SHP77 treated with DMSO at 0.1 percent for 48 hours (cell line): Measurements from ENCODE around the gene HFM1.

Experiments
- DNase-seq: peaks from one replicate; lab custom pipeline; 2025; lab: John Stamatoyannopoulos, UW

HFM1 gene

DNA sequence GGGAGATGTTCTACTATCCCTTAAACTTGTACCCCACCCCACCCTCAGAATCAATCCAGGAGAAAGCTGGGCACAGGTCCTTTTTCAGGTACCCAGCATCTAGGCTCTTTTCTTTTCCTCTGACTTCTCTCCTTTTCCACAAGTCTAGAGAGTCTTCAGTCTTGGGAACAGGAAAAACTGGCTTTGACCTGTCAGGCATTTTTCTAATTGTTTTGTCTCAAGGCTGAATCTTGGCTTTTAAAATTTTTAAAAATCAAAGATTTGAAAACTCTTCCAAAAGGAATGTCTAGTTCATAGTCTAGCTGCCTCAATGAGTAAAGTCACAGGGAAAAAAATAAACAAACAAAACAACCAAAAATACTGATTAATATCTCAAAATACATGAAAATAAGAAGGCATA, 161.5 kb downstream of the HFM1 start:
- DNase-seq, result no peak

DNA sequence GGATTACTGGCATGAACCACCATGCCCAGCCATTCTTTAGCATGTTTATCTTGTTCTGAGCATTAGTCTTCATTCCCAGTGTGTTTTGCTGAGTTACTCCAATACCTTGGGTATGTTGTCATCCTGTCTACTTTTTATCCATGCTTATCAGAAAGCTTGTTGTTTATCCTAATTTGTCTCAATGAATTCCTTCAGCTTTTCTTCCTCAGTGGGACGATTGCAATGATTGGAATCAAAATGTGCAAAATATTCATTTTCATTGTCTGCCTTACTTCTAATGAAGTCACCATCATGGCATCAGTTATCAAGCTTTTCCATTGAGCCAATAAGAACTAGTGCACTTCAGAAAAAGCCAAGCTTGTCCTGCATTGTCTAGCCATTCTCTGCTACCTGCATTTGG, 170.5 kb downstream of the HFM1 start:
- no peak for DNase-seq

DNA sequence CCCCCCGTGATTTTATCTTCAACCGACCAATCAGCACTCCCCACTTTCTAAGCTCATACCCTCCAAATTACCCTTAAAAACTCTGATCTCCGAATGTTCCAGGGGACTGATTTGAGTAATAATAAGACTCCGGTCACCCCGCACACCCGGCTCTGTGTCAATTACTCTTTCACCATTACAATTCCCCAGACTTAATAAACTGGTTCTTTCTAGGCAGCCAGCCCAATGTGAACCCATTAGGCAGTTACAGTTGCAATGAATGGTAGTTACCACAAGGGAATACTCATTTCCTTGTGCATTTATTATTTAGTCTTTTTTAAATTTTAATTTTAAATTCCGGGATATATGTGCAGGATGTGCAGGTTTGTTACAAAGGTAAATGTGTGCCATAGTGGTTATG, 177.9 kb downstream of the HFM1 start:
- no peak for DNase-seq

DNA sequence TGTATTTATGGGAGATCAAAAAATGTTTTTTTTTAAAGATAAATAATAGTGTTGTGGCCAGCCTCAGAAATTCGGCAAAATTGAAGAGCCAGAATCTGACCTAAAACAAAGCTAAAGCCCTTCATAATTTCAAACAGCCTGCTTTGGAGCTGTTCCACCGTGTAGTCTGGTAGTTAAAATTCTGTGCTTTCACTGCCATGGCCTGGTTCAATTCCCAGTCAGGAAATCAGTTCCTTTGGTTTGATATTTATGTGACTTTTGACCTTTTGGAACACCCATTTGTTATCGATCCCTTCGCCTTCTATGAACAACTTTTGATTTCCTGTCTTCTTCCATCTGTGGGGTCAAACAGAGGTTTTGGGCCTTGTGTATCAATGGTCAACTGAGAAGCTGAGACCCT, 179.8 kb downstream of the HFM1 start:
- no peak for DNase-seq

DNA sequence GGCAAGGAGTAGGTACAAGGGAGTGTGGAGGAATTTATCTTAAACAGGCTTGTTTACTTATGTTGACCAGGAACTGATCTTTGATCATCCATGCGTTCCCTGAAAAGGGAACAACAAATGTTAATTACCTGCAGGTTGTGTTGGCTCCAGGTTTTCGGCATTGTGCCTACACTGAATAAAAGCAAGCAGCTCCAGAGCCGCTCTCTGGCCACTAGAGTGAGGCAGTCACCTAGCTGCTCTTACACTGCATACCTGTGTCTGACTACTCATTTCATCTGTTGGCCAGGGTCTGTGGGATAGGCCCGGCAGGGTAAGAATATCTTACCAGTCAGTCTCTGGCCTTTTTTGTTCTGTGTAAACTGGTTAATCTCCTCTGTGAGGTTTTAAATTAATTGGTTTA, 183.6 kb downstream of the HFM1 start:
- no peak for DNase-seq

DNA sequence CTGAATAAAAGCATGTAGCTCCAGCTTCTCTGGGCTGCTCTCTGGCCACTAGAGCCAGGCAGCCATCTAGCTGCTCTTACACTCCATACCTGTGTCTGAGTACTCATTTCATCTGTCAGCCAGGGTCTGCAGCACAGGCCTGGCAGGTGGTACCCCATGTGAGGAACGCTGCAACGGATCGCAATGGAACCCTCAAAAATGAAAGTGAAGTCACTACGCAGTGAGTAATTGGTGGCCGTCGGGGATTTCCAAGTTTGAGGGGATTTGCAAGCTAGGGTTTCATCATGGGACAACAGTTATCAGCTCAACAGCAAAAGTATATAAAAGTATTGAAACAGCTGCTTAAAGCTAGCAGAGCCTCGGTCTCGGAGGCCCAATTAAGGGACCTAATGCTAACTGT, 186.7 kb downstream of the HFM1 start:
- no peak for DNase-seq
